Activated gamma-delta T cell treated with Interleukin-2 at 50 U/mL for 16 hours (primary cell): ENCODE measurements around the gene DDX1.

Source experiments
- DNase-seq: peaks from one replicate; pipeline ENCODE4 v3.0.0-alpha.2; 2020

Gene DDX1

GRCh38 chr2:15649561-15650255 is 58.0 kb downstream of the DDX1 start:
- DNase-seq = no peak

- DNase-seq = no peak
Measured at GRCh38 chr2:15650616-15651366, 59.1 kb downstream of the DDX1 start.

- no peak for DNase-seq
Measured at GRCh38 chr2:15651367-15651727, 59.7 kb downstream of the DDX1 start.

GRCh38 chr2:15652252-15652651 is 60.6 kb downstream of the DDX1 start:
- DNase-seq = no peak

- DNase-seq = no peak
Measured at GRCh38 chr2:15652801-15653200, 61.1 kb downstream of the DDX1 start.

- no peak for DNase-seq
Measured at GRCh38 chr2:15653806-15654726, 62.4 kb downstream of the DDX1 start.

- DNase-seq = no peak
Measured at GRCh38 chr2:15654727-15655073, 63.0 kb downstream of the DDX1 start.

GRCh38 chr2:15655123-15655887 is 63.6 kb downstream of the DDX1 start:
- no peak for DNase-seq

- no peak for DNase-seq
Measured at GRCh38 chr2:15656090-15656489, 64.4 kb downstream of the DDX1 start.

- DNase-seq = no peak
Measured at GRCh38 chr2:15657759-15658158, 66.1 kb downstream of the DDX1 start.

GRCh38 chr2:15658911-15659310 is 67.2 kb downstream of the DDX1 start:
- DNase-seq = no peak

- no peak for DNase-seq
Measured at GRCh38 chr2:15660491-15661294, 69.0 kb downstream of the DDX1 start.

- DNase-seq = no peak
Measured at GRCh38 chr2:15661295-15661569, 69.6 kb downstream of the DDX1 start.

GRCh38 chr2:15662026-15662425 is 70.4 kb downstream of the DDX1 start:
- no peak for DNase-seq

- DNase-seq = no peak
Measured at GRCh38 chr2:15662579-15662978, 70.9 kb downstream of the DDX1 start.

GRCh38 chr2:15663802-15664201 is 72.1 kb downstream of the DDX1 start:
- DNase-seq = no peak

- no peak for DNase-seq
Measured at GRCh38 chr2:15664273-15665066, 72.8 kb downstream of the DDX1 start.

- no peak for DNase-seq
Measured at GRCh38 chr2:15665067-15665942, 73.6 kb downstream of the DDX1 start.

- DNase-seq = no peak
Measured at GRCh38 chr2:15665943-15666460, 74.3 kb downstream of the DDX1 start.
